CD4-positive, alpha-beta T cell treated with Interleukin-15 for 4 hours (primary cell): Measurements from ENCODE around the gene CDH16.

ENCODE experiments used
- DNase-seq: peaks from one replicate; pipeline ENCODE4 v3.0.0-alpha.2; 2020; ENCODE audit warnings: low spot score

Gene CDH16

GRCh38 chr16:66894948-66895688 lies 23.6 kb downstream of the CDH16 start:
- DNase-seq: peak; percentile 60

GRCh38 chr16:66894055-66894454 lies 24.6 kb downstream of the CDH16 start:
- no peak for DNase-seq

GRCh38 chr16:66891797-66892196 lies 26.9 kb downstream of the CDH16 start:
- no peak for DNase-seq

- DNase-seq: no peak
These were observed 27.3 kb downstream of the CDH16 start for GRCh38 chr16:66891360-66891759.

GRCh38 chr16:66890799-66891198 lies 27.9 kb downstream of the CDH16 start:
- DNase-seq: no peak

GRCh38 chr16:66889622-66890021 lies 29.1 kb downstream of the CDH16 start:
- DNase-seq: no peak

GRCh38 chr16:66888647-66889615 lies 29.8 kb downstream of the CDH16 start:
- no peak for DNase-seq

GRCh38 chr16:66886914-66887313 lies 31.8 kb downstream of the CDH16 start:
- DNase-seq: no peak

- no peak for DNase-seq
These were observed 32.4 kb downstream of the CDH16 start for GRCh38 chr16:66886321-66886720.

- DNase-seq: no peak
These were observed 33.2 kb downstream of the CDH16 start for GRCh38 chr16:66885491-66885890.

GRCh38 chr16:66882702-66883101 lies 36.0 kb downstream of the CDH16 start:
- DNase-seq: no peak

GRCh38 chr16:66881964-66882508 lies 36.6 kb downstream of the CDH16 start:
- DNase-seq: no peak

GRCh38 chr16:66881560-66881959 lies 37.1 kb downstream of the CDH16 start:
- no peak for DNase-seq

- DNase-seq: no peak
These were observed 37.7 kb downstream of the CDH16 start for GRCh38 chr16:66881014-66881417.

GRCh38 chr16:66880288-66881013 lies 38.2 kb downstream of the CDH16 start, which contains the start of gene PDP2:
Gene PDP2, plus strand, starts transcription at chr16:66880515. Its CDS starts 3,770 bp downstream, at chr16:66884285.
- peak; percentile 94 for DNase-seq

- peak; percentile 46 for DNase-seq
These were observed 40.6 kb downstream of the CDH16 start for GRCh38 chr16:66878067-66878466.

GRCh38 chr16:66874079-66874775 lies 44.5 kb downstream of the CDH16 start:
- DNase-seq: no peak

- no peak for DNase-seq
These were observed 45.0 kb downstream of the CDH16 start for GRCh38 chr16:66873685-66874055.

GRCh38 chr16:66872943-66873684 lies 45.6 kb downstream of the CDH16 start:
- peak; percentile 93 for DNase-seq

GRCh38 chr16:66872559-66872942 lies 46.1 kb downstream of the CDH16 start:
- DNase-seq: no peak

- no peak for DNase-seq
These were observed 46.8 kb downstream of the CDH16 start for GRCh38 chr16:66871840-66872239.
